Central memory CD4-positive, alpha-beta T cell (primary cell): Measurements from ENCODE around the gene LAMB1.
"Not testable (repeated sequence)": the region's sequence is repeated elsewhere in the genome, so short reads cannot be mapped to it uniquely, and the experiment has no call there.

Source experiments
- DNase-seq: peaks from one replicate; pipeline ENCODE4 v3.0.0; 2022

The LAMB1 gene

DNA sequence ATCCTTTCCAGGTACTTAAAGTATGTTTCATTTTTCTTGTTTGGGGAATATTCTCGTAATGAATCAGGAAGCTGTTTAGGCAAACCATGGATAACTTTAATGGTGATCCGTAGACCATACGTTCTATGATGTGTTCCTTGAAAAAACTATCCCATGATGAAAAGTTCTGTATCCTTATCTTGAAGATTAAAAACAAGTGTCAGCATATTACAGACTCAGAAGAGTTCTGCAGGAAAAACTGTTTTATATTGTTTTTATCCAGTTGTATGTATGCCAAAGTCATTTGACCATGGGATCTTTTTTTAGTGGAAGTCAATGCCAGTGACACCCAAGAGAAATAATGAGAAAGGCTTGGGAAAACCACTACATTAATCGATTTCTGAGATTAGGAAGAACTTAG lies 59.9 kb downstream of the LAMB1 start:
- no peak for DNase-seq

DNA sequence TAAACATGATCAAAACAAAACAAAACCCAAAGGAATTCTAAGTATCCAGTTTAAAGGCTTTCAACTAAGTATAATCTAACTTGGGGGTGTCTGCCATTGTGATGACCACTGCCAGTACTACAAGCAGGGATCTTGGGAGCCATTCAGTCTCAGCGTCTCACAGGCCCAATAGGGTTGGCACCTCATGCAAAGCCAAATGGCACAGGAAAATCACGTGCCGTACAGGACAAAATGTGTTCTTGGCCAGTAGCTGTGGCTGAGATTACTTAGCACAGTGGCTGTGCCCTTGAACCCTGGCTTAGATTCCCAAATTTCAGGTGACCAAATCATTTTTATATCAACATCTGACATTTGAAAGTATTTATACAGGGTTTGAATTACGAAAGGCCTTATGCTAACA lies 62.0 kb downstream of the LAMB1 start:
- no peak for DNase-seq

GRCh38 chr7:107939573-107940489 lies 63.1 kb downstream of the LAMB1 start:
- DNase-seq = no peak

- no peak for DNase-seq
Measured at GRCh38 chr7:107938456-107939250, 64.3 kb downstream of the LAMB1 start.

DNA sequence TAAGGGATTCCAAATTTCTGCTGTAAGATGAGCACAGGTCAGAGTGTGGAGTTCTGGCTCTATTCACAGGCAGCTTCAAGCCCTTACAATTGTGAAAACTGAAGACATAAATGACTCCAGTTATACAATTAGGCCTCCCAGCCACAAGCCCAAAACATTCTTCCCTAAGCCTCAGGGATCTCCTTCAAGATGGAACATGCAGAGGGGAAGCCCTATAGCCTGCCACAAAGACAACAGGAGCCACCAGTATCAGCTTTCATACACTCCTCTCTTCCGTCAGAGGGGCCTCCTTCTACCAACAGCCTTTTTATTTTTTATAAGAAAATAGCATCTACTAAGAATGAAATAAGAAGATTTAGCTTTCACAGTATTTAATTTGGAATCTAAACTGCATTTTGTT lies 65.4 kb downstream of the LAMB1 start:
- DNase-seq = no peak

DNA sequence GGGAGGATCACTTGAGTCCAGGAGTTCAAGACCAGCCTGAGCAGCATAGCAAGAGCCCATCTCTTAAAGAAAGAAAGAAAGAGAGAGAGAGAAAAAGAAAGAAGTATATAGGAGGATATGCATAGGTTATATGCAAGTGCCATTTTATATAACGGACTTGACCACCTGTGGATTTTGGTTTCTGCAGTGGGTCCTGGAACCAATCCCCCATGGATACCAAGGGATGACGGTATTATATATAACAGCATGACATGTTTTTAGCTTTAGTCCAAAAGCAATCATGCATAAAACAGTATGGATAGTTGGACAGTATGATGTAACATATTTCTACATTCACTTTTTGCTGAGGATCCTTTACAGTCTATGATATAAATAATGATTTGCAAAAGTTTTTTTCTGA lies 66.6 kb downstream of the LAMB1 start:
- no peak for DNase-seq

GRCh38 chr7:107934991-107935770 lies 67.8 kb downstream of the LAMB1 start:
- DNase-seq = no peak

DNA sequence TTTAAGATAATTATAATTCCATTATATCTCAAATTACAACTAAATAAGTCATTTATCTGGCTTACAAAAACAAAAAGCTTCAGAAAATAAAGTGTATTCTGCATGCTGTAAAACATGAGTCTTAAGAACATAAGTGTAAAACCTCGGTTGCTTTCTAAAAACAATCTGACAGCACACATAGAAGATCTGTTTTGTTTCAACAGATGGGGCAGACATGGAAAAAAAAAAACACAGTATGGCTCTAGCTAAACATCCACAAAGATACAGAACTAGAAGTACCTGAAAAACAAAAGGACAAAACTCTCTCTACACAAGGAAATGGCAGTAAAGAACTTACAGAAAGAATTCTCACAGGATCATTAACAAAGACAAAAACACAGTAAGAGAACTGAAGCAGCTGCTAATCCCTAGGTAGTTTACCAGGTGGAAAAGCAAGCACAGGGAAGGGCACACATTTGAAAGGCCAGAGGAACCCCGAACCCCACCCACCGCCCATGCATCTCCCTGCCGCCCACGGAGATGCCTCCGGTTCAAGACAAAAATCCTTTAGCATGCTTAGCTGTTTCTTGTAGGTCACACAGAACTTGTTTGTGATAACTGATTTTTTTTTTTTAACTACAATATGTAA lies 69.5 kb downstream of the LAMB1 start:
- DNase-seq = no peak

GRCh38 chr7:107932805-107933204 lies 70.2 kb downstream of the LAMB1 start:
- DNase-seq = no peak

- no peak for DNase-seq
Measured at GRCh38 chr7:107931740-107932515, 71.0 kb downstream of the LAMB1 start.

DNA sequence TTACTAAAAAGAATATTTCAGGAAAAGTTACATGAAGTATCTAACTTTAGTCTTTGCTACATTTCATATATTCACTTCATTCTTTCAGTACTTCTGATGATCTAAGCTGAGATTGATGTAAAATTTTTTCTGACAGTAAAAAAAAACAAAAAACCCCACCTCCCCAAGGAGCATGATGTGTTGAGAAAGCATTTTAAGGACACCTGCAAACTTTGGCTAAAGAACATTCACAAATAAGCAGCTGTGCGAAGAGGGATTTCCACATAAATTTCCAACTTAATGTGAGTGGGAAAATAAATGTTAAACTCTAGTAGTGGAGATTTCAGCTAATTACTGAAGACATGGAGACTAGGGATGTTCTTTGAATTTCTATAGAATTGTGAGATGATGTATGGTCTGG lies 76.5 kb downstream of the LAMB1 start:
- no peak for DNase-seq

GRCh38 chr7:107924841-107925504 lies 78.0 kb downstream of the LAMB1 start:
- DNase-seq = no peak

DNA sequence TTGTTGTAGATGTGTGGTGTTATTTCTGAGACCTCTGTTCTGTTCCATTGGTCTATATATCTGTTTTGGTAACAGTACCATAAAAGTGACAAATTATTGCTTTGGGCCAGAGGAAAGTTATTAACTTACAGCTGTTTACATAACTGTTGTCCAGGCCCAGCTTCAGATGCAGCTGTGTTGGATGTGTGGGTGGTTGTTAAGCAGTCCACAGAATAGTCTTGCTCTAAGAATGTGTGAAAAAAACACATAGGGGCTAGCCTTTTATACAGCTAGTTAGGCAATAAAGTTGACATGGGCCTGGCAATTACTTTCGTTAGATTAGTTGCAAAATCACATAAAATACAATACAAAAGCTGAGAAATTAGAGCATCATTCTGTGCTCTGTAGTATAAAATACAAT lies 80.1 kb downstream of the LAMB1 start:
- DNase-seq = no peak

DNA sequence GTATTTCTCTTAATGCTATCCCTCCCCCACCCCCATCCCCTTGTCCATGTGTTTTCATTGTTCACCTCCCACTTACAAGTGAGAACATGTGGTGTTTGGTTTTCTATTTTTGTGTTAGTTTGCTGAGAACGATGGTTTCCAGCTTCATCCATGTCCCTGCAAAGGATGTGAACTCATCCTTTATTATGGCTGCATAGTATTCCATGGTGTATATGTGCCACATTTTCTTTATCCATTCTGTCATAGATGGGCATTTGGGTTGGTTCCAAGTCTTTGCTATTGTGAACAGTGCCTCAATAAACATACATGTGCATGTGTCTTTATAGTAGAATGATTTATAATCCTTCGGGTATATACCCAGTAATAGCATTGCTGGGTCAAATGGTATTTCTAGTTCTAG lies 81.1 kb downstream of the LAMB1 start:
- DNase-seq = not testable (repeated sequence)

- DNase-seq = no peak
Measured at GRCh38 chr7:107920048-107920772, 82.8 kb downstream of the LAMB1 start.

GRCh38 chr7:107918948-107919347 lies 84.0 kb downstream of the LAMB1 start:
- no peak for DNase-seq

DNA sequence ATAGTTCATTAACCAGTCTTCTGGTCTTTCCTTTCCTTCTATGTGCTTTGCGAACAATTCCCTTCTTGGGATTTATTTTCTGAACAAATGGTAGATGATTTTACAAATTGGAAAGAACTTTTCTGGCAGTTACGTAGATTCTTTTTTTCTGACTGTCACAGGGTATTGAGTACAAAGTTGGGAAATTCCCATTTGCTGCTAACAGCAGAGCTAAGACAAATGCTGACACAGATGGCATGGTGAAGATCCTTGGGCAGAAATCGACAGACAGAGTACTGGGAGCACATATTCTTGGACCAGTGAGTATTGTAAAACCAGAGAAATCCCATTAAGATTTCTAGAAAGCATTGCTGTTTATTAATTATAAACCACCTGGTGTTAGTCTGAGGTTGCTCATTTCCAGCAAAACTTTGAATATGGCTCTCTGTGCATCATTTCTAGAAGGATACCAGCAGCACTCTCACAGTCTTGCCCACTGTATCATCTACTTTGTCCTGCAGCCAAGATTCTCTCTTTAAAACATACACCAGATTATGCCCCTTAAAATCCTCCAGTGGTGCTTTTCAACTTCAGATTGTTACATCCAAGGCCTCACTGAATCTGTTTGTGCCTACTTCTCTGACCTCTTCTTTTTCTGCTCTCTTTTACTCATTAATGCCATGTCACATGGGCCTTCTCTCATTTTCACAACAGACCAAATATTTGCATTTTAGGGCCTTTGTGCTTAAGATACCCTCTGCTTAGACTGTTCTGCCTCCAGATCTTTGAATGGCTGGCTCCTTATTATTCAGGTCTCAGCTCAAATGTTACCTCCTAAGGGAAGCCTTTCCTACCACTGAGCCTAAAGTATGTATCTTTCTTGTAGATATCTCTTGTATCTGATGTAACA lies 85.0 kb downstream of the LAMB1 start:
- DNase-seq = no peak

DNA sequence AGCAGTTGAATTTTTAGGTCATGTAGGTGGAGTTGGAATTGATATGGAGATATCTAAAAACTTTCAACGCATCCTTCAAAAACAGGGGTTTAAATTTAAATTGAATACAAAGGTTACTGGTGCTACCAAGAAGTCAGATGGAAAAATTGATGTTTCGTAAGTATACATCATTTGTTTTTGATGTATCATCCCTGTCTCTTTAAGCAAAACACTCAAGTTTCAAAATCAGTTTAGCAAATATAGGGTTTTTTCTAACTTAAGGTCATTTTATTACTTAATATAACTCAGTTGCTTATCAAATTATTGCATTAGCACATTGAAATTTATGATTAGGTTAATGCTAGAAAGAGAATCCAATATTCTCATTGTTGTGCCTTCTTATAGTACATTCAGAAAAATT lies 87.4 kb downstream of the LAMB1 start:
- no peak for DNase-seq

DNA sequence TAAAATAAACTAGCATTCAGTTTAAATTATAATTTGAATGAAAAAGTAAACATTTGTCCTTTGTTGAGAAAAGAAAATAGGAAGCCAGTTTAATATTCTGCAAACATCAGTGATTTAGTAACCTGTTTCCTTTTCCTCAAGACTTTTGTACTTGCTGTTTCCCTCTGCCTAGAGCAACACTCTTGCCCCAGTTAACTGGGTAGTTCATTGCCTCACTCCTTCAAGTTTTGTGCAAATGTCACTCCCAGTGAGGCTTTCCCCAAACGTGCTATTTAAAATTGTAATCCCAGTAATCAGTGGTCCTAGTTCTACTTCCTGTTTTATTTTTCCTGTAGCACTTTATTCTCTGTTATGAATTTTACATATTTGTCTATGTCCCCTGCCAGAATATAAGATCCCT lies 88.1 kb downstream of the LAMB1 start:
- DNase-seq = no peak

DNA sequence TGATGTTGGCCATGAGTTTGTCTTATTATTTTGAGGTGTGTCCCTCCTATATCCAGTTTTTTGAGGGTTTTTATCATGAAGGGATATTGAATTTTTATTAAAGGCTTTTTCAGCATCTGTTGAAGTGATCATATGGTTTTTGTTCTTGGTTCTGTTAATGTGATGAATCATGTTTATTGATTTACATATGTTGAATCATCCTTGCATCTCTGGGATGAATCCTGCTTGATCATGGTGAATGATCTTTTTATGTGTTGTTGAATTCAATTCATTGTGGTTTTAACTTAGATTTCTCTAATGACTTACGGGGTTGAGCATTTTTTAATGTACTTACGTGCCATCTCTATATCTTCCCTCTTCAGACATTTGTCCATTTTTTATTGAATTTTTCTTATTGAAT lies 89.1 kb downstream of the LAMB1 start:
- no peak for DNase-seq
